ENCODE results near the gene TMEM132C.

Gene TMEM132C

DNA sequence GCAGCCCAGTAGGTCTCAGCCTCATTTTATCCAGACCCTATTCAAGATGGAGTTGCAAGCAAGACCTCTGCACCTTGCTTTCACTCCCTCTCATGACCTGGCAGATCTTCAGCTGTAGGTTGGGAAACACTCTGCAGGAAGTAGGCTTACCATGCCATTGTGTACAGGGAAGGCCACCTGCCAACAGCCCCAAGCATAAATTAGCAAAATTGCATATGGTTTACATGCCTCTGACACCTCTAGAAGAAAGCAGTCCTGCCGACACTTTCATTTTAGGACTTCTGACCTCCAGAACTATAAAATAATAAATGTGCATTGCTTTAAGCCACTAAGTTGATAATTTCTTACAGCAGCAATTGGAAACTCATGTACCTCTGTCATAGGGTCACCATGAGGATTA, 459.9 kb downstream of the TMEM132C start:
- no peak for DNase-seq

DNA sequence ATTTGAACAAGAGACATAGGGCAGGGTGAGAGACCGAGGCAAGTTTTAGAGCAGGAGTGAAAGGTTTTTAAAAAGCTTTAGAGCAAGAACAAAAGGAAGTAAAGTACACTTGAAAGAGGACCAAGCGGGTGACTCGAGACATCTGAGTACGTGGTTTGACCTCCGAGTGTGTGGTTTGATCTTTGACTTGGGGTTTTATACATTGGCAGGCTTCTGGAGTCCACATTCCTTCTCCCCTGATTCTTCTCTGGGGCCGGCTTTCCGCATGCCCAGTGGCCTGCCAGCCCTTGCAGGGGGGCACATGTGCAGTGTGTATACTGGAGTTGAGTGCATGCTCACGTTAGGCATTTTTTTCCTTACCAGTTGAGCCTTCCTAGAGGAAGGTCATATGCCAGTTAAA, 460.5 kb downstream of the TMEM132C start:
- no peak for DNase-seq

GRCh38 chr12:128727999-128728398, 461.0 kb downstream of the TMEM132C start:
- no peak for DNase-seq

GRCh38 chr12:128729628-128730121, 462.7 kb downstream of the TMEM132C start:
- no peak for DNase-seq

DNA sequence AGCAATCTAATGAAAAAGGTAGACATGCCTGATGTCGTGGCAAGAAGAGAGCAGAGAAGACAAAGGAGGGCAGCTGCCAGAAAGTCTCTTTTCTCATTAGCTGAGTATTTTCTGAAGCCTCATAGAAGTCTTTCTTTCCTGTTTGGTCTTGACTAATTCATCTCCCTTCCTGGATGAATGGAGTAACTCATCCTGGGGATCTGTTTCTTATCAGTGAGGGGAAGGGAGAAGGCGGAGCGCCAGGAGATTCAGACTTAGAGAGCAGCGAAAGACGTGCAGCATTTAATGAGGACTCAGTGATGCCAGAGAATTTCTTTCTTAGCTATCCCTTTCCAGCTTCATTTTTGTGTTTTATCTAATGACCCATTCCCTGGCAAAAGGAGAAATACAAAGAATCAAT, 467.4 kb downstream of the TMEM132C start:
- no peak for DNase-seq

- DNase-seq: no peak
Measured at GRCh38 chr12:128737292-128737966, 470.5 kb downstream of the TMEM132C start.

GRCh38 chr12:128743916-128744315, 476.9 kb downstream of the TMEM132C start:
- DNase-seq: no peak

GRCh38 chr12:128745772-128746689, 479.1 kb downstream of the TMEM132C start:
- no peak for DNase-seq

DNA sequence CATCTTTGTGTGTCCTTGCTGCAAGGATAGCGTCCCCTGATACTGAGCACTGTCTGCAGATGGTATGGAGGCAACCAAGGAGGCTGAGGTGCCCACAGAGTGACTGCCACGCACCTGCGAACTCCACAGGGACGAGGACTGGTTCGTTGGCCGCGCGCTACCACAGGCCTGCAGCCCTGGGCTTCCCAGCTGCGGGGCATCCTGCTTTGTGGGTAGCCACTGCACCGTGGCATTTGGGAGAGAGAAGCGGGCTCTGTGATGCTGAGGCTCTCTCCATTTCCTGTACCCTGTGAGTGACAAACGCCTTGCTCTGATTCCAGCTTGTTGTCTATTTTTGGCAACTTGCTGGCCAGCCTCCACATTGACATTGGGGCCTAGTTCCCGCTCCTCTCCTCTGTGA, 480.5 kb downstream of the TMEM132C start:
- no peak for DNase-seq

DNA sequence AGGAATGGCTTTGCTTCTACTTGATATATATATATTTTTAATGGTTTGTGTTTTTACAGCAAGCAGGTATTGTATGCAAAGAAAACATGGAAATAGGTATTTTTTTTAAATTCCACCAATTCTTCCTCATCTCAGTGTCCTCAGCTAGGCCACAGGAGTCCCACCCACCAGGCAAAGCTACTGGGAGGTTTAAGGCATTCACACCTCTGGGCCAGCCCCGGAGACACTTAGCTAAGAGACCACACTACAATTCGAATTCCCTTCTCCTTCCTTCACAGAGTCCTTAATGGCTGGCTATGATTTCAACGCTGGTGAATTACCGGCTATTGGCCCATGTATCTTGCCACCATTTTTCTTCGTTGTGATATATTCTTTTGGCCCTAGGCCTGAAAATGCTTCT, 485.4 kb downstream of the TMEM132C start:
- DNase-seq: no peak

DNA sequence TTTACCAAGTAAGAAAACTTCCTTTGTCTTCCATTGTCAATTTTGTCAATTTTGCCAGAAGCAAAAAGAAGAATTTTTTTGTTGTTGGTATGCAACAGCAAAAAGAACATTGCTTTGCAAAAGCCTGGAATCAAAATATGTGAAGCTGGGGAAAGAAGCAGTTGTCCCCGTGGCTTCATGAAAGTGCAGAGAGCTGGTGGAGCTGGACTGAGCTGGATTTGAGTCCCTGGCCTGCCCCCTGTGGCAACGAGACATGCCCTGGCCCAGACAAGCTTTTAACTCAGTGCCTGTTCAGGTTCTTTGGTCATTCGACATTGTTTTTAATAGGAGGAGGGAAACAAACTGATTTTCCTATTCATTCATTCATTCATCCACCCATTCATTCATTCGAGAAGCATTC, 486.5 kb downstream of the TMEM132C start:
- DNase-seq: no peak

GRCh38 chr12:128754275-128754674, 487.3 kb downstream of the TMEM132C start:
- no peak for DNase-seq

GRCh38 chr12:128755566-128755965, 488.6 kb downstream of the TMEM132C start:
- DNase-seq: no peak
